Kidney (tissue), 14 donors: ENCODE data around the gene NUDT2. TPM values are rescaled to one million over a fixed set of nuclear protein-coding genes. Genes with fewer than 3 reads are reported as not detected.

ENCODE experiments used
- DNase-seq, 5 donors: peaks; one replicate each; pipeline ENCODE4 v3.0.0-alpha.2; 2013 to 2020
- FAIRE-seq: peaks from 2 replicates; lab custom pipeline; 2012; peaks lifted over from hg19 to GRCh38; lab: Jason Lieb, UNC
- H3K27ac ChIP-seq, 2 donors: one replicate each; pipeline ENCODE4 v1.7.0; 2013; ENCODE audit warnings: low read depth in 2 of 2, low read length in 2 of 2, inconsistent platforms in 1 of 2
- H3K27me3 ChIP-seq: one replicate; pipeline ENCODE4 v1.7.1; 2013; ENCODE audit warnings: low read length, inconsistent platforms; ENCODE audit not compliant: control insufficient read depth, insufficient read depth
- H3K36me3 ChIP-seq, 3 donors: one replicate each; pipeline versions ENCODE4 v1.7.0 to v1.7.1; 2013; ENCODE audit warnings: low read length in 3 of 3, control low read depth in 1 of 3, inconsistent platforms in 1 of 3; ENCODE audit not compliant: insufficient read depth in 3 of 3, control insufficient read depth in 2 of 3
- H3K4me1 ChIP-seq, 3 donors: one replicate each; pipeline versions ENCODE4 v1.7.0 to v1.7.1; 2013; ENCODE audit warnings: low read length in 3 of 3, inconsistent platforms in 1 of 3, low read depth in 1 of 3; ENCODE audit not compliant: control insufficient read depth in 2 of 3, insufficient read depth in 2 of 3
- H3K4me3 ChIP-seq, 3 donors: one replicate each; pipeline versions ENCODE4 v1.7.0 to v1.8.1; 2013; ENCODE audit warnings: low read length in 3 of 3, control low read depth in 1 of 3, inconsistent platforms in 1 of 3
- H3K9ac ChIP-seq, 3 donors: one replicate each; pipeline versions ENCODE4 v1.7.0 to v1.7.1; 2013; ENCODE audit warnings: low read length in 3 of 3, control low read depth in 1 of 3, inconsistent platforms in 1 of 3
- H3K9me3 ChIP-seq, 3 donors: one replicate each; pipeline versions ENCODE4 v1.7.0 to v1.7.1; 2013; ENCODE audit warnings: low read length in 3 of 3, control low read depth in 1 of 3, inconsistent platforms in 1 of 3; ENCODE audit not compliant: control insufficient read depth in 2 of 3, insufficient read depth in 1 of 3
- CTCF ChIP-seq: IDR thresholded peaks from 3 replicates; pipeline ENCODE4 v1.5.1; 2012; ENCODE audit warnings: mild to moderate bottlenecking, moderate library complexity, borderline replicate concordance; ENCODE audit not compliant: insufficient read depth; ENCODE audit errors: extremely low read depth
- intact Hi-C: fragments of 100-400 bp; cut with DNase I; formaldehyde crosslinking; loops from one replicate; pipeline ENCODE4 v1.11.1; 2022
- polyA plus RNA-seq: library from polyadenylated mRNA; stranded (reverse); fragments of 350-450 nt; fragmentation: Illumina TruSeq; extraction: RNeasy Lipid Tissue Mini Kit (QIAGEN cat#74804); gene quantifications from one replicate; pipeline ENCODE4 v1.2.3, GENCODE V29; 2014; ENCODE audit warnings: low read depth, low replicate concordance; ENCODE audit not compliant: insufficient read depth
- total RNA-seq: library from RNA; stranded (reverse); fragmentation: NEBNext Ultra II Directional; extraction: Animal tissue kit (Norgen Biotek cat#: 25700); gene quantifications from one replicate; pipeline ENCODE4 v1.2.1, GENCODE V29; 2021
- donor health status: control.
- donor health status: control.
- donor health status: control.
- donor health status: control.
- donor health status: control.
- donor health status: DM: yes; HTN: yes; CAD: no.
- donor health status: Normal renal cell carcinoma (clear cell type).

The NUDT2 gene
- total and polyA plus RNA-seq, 2 donors from 2014 or later, result 12.6 to 32.1 TPM

DNA sequence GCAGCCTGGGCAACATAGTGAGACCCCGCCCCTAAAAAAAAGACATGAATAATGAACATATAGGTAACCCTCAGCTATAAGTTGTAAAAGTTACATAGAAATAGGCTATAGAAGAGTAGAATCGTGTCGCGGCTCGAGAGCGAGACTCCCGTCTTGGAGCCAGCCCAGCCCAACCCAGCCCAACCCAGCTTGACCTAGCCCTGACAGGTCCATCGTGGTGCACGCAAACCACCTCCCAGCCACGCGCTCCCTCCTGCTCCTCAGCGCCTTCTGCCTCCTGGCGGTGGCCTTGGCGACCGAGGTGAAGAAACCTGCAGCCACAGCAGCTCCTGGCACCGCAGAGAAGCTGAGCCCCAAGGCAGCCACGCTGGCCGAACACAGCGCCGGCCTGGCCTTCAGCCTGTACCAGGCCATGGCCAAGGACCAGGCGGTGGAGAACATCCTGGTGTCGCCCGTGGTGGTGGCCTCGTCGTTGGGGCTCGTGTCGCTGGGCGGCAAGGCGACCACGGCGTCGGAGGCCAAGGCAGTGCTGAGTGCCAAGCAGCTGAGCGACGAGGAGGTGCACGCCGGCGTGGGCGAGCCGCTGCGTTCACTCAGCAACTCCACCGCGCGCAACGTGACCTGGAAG lies 11.1 kb upstream of the NUDT2 start:
- FAIRE-seq (no peak), DNase-seq (peak in 1 of 5 donors; percentile 67)
- Histone ChIP-seq H3K9me3 (no peaks in the 10 kb centered on the region), H3K9ac (no peak overlapping the region), H3K27me3 (no peaks in the 10 kb centered on the region), H3K4me3 (no peak overlapping the region), H3K4me1 (no peaks in the 10 kb centered on the region), H3K36me3 (no peaks in the 10 kb centered on the region), H3K27ac (no peak overlapping the region)
- intact Hi-C loops, result no loop called here
- TF ChIP-seq CTCF, result no peak

- H3K36me3 ChIP-seq, result no peaks in the 10 kb centered on the region
- FAIRE-seq (no peak), DNase-seq (no peak)
- no peak for TF ChIP-seq CTCF
- H3K9ac ChIP-seq, result no peak overlapping the region
- H3K9me3 ChIP-seq, result no peaks in the 10 kb centered on the region
- no peaks in the 10 kb centered on the region for H3K27me3 ChIP-seq
- intact Hi-C loops, result no loop called here
- H3K4me1 ChIP-seq, result no peaks in the 10 kb centered on the region
- H3K4me3 ChIP-seq, result no peak overlapping the region
- H3K27ac ChIP-seq, result no peak overlapping the region
Observed at GRCh38 chr9:34321451-34321850, 7.9 kb upstream of the NUDT2 start.

DNA sequence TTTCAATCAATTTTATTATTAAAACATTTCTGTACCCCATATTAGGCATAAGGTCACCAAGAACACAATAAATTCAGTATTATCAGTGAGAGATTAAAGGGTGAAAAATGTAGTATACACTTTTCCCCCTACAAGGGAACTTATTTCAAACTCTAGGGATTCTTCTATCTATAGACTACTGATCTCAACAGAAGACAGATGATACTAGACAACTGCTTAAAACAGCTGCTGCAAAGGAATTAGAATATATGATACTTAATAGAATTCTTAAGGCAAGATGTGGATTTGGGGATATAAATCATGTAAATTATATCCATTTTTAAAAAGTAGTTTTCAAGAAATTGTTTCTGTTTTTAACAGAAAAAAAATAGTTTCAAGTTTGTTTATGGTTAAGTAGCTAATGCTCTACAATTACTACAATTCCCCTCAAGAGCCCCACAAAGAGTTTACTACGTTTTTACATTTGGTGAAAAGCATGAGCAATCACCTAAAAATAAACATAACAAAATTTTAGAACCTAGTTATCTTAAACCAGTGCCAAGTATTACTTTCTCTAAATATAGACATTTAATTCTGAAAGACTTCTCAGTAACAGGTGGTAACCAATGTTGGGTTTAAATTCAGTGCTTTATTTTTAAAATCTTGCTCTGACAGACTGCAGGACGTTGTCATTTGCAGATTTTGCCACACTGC lies 6.3 kb upstream of the NUDT2 start:
- Histone ChIP-seq H3K27me3 (no peaks in the 10 kb centered on the region), H3K9me3 (no peaks in the 10 kb centered on the region), H3K9ac (no peak overlapping the region), H3K27ac (no peak overlapping the region), H3K4me3 (no peak overlapping the region), H3K36me3 (no peaks in the 10 kb centered on the region), H3K4me1 (no peaks in the 10 kb centered on the region)
- intact Hi-C loops, result no loop called here
- DNase-seq, result no peak
- TF ChIP-seq CTCF, result no peak
- FAIRE-seq, result no peak
